H1 (cell line): ENCODE results near the gene TAGLN3. TPM values are rescaled to one million over a fixed set of nuclear protein-coding genes. Genes with fewer than 3 reads are reported as not detected.

Experiments used
- ATF2 ChIP-seq: IDR thresholded peaks from 2 replicates; pipeline ENCODE4 v1.6.1; 2012; ENCODE audit warnings: low read length, inconsistent platforms
- EGR1 ChIP-seq: IDR thresholded peaks from 2 replicates; pipeline ENCODE4 v1.6.1; 2011; ENCODE audit warnings: low read depth, low read length, borderline replicate concordance
- JUN ChIP-seq: IDR thresholded peaks from 2 replicates; pipeline ENCODE4 v1.6.1; 2011; ENCODE audit warnings: low read depth, mild to moderate bottlenecking, improper control_type of control experiment, low read length
- KDM1A ChIP-seq: fragments of 200-600, 300-600 bp; sonication (generic); IDR thresholded peaks from 2 replicates; pipeline ENCODE4 v1.7.1; 2016; ENCODE audit warnings: mild to moderate bottlenecking, low read length, borderline replicate concordance
- MAX ChIP-seq: IDR thresholded peaks from 2 replicates; pipeline ENCODE4 v1.6.1; 2012; ENCODE audit warnings: inconsistent platforms
- USF2 ChIP-seq: IDR thresholded peaks from 2 replicates; pipeline ENCODE4 v1.6.1; 2011; ENCODE audit warnings: low read length, improper control_type of control experiment
- polyA plus RNA-seq, 7 experiments: library from polyadenylated mRNA; depleted of rRNA in 3 of 7; stranded (reverse) in 5 of 7; unstranded in 2 of 7; fragments of >200 nt in 5 of 7; fragments of 200-250 nt in 2 of 7; gene quantifications; 1 replicate in 5 of 7; 2 replicates in 1 of 7; 4 replicates in 1 of 7; pipeline versions ENCODE4 v1.2.1 to v1.2.3, GENCODE V29; 2011 to 2013; ENCODE audit warnings: missing spikeins in 2 of 7, mixed read lengths in 2 of 7
- total RNA-seq: library from RNA; stranded (reverse); fragmentation: NEBNext Ultra II Directional; extraction: Animal tissue kit (Norgen Biotek cat#: 25700); gene quantifications from 2 replicates; pipeline ENCODE4 v1.2.1, GENCODE V29; 2021

TAGLN3 gene
- total and polyA plus RNA-seq, 2 of the 8 experiments (the other 6 are each of a cell fraction or from before 2014, with no cell fraction given) = 6.3 to 7.5 TPM

GRCh38 chr3:112043621-112044201, 45.0 kb downstream of the TAGLN3 start (continued):
- TF ChIP-seq USF2 (no peak), EGR1 (no peak), KDM1A (no peak), MAX (no peak), JUN (no peak), ATF2 (no peak)
- TF ChIP-seq, all 59 proteins: peak for 4
